Ovary (tissue), 3 donors: ENCODE data around the gene KHDC4.
"Not testable (repeated sequence)": the region's sequence is repeated elsewhere in the genome, so short reads cannot be mapped to it uniquely, and the experiment has no call there.

ENCODE experiments used
- CTCF ChIP-seq, 3 donors: fragments of 450-650 bp in 2 of 3; fragments of 200-600 bp in 1 of 3; IDR thresholded peaks; one replicate each; pipeline versions ENCODE4 v1.5.1 to v1.8.0; 2016 to 2022; ENCODE audit warnings: antibody characterized with exemption in 3 of 3, mild to moderate bottlenecking in 1 of 3
- EP300 ChIP-seq: sonication (generic); formaldehyde crosslinking; IDR thresholded peaks from one replicate; pipeline ENCODE4 v1.6.1; 2017; ENCODE audit warnings: antibody characterized with exemption
- donor health status: DM: no; HTN: no; CAD: no.

GRCh38 chr1:155930725-155931124 is 3.5 kb downstream of the KHDC4 start:
- TF ChIP-seq CTCF (IDR thresholded peaks at IDR 0.05); EP300: not testable (repeated sequence)
